Trophoblast cell (in vitro differentiated cells and primary cell): ENCODE measurements around the gene TBC1D5.

Experiments
- DNase-seq, 2 donors: peaks; one replicate each; pipeline ENCODE4 v3.0.0-alpha.2; 2016
- H2AFZ ChIP-seq: 2 replicates; pipeline ENCODE4 v1.6.1; 2013; ENCODE audit warnings: low read length, moderate library complexity, mild to moderate bottlenecking; ENCODE audit not compliant: insufficient read depth, poor library complexity
- H2AK5ac ChIP-seq: 2 replicates; pipeline ENCODE4 v1.6.1; 2013; ENCODE audit warnings: mild to moderate bottlenecking, low read length
- H2BK120ac ChIP-seq: 2 replicates; pipeline ENCODE4 v1.6.1; 2013; ENCODE audit warnings: low read length, mild to moderate bottlenecking, moderate library complexity; ENCODE audit not compliant: insufficient read depth, poor library complexity
- H2BK12ac ChIP-seq: 2 replicates; pipeline ENCODE4 v1.6.1; 2013; ENCODE audit warnings: mild to moderate bottlenecking, low read length, moderate library complexity
- H2BK5ac ChIP-seq: 2 replicates; pipeline ENCODE4 v1.6.1; 2013; ENCODE audit warnings: low read length, low read depth, moderate library complexity, mild to moderate bottlenecking; ENCODE audit not compliant: poor library complexity
- H3K14ac ChIP-seq: 2 replicates; pipeline ENCODE4 v1.6.1; 2013; ENCODE audit warnings: mild to moderate bottlenecking, low read length
- H3K18ac ChIP-seq: 2 replicates; pipeline ENCODE4 v1.6.1; 2013; ENCODE audit warnings: mild to moderate bottlenecking, low read length
- H3K23ac ChIP-seq: 2 replicates; pipeline ENCODE4 v1.6.1; 2013; ENCODE audit warnings: low read length
- H3K27ac ChIP-seq: 2 replicates; pipeline ENCODE4 v1.5.1; 2013; ENCODE audit warnings: low read depth, mild to moderate bottlenecking, inconsistent platforms, low read length, moderate library complexity
- H3K27me3 ChIP-seq: 2 replicates; pipeline ENCODE4 v1.6.1; 2013; ENCODE audit warnings: inconsistent platforms, mild to moderate bottlenecking, low read length, moderate library complexity; ENCODE audit not compliant: insufficient read depth
- H3K36me3 ChIP-seq, 2 experiments: 1 replicate in 1 of 2; 2 replicates in 1 of 2; pipeline ENCODE4 v1.6.1; 2013; ENCODE audit warnings: low read length in 2 of 2, mild to moderate bottlenecking in 2 of 2, moderate library complexity in 1 of 2; ENCODE audit not compliant: insufficient read depth in 2 of 2, control insufficient read depth in 1 of 2
- H3K4ac ChIP-seq: 2 replicates; pipeline ENCODE4 v1.6.1; 2013; ENCODE audit warnings: low read depth, mild to moderate bottlenecking, low read length, moderate library complexity
- H3K4me1 ChIP-seq, 2 experiments: 1 replicate in 1 of 2; 2 replicates in 1 of 2; pipeline ENCODE4 v1.6.1; 2013; ENCODE audit warnings: low read length in 2 of 2, mild to moderate bottlenecking in 2 of 2, moderate library complexity in 1 of 2; ENCODE audit not compliant: insufficient read depth in 2 of 2, control insufficient read depth in 1 of 2
- H3K4me2 ChIP-seq: 2 replicates; pipeline ENCODE4 v1.6.1; 2013; ENCODE audit warnings: inconsistent platforms, mild to moderate bottlenecking, low read length, moderate library complexity
- H3K4me3 ChIP-seq: 2 replicates; pipeline ENCODE4 v1.5.1; 2013; ENCODE audit warnings: mild to moderate bottlenecking, low read depth, low read length, inconsistent platforms
- H3K79me1 ChIP-seq: one replicate; pipeline ENCODE4 v1.6.1; 2013; ENCODE audit warnings: low read length
- H3K79me2 ChIP-seq: 2 replicates; pipeline ENCODE4 v1.6.1; 2013; ENCODE audit warnings: low read length, mild to moderate bottlenecking; ENCODE audit not compliant: control insufficient read depth, insufficient read depth, poor library complexity
- H3K9ac ChIP-seq: 2 replicates; pipeline ENCODE4 v1.6.1; 2013; ENCODE audit warnings: mild to moderate bottlenecking, low read length
- H3K9me3 ChIP-seq: 2 replicates; pipeline ENCODE4 v1.6.1; 2013; ENCODE audit warnings: low read depth, mild to moderate bottlenecking, control low read depth, inconsistent platforms, low read length; ENCODE audit not compliant: insufficient read depth
- H4K12ac ChIP-seq: 2 replicates; pipeline ENCODE4 v1.6.1; 2013; ENCODE audit warnings: low read depth, mild to moderate bottlenecking, low read length, moderate library complexity
- H4K8ac ChIP-seq: 2 replicates; pipeline ENCODE4 v1.6.1; 2013; ENCODE audit warnings: low read depth, mild to moderate bottlenecking, low read length, moderate library complexity
- H4K91ac ChIP-seq: one replicate; pipeline ENCODE4 v1.6.1; 2013; ENCODE audit warnings: low read depth, mild to moderate bottlenecking, low read length, moderate library complexity
- WGBS: extraction: QIAGEN DNeasy Blood & Tissue Kit; methylation state at CpG from one replicate; pipeline ENCODE4 v1.1.7; 2013; ENCODE audit warnings: missing lambda C conversion rate; ENCODE audit not compliant: insufficient read length, insufficient coverage; ENCODE audit errors: extremely low coverage; 5-methylcytosine and 5-hydroxymethylcytosine counted together

TBC1D5 gene

DNA sequence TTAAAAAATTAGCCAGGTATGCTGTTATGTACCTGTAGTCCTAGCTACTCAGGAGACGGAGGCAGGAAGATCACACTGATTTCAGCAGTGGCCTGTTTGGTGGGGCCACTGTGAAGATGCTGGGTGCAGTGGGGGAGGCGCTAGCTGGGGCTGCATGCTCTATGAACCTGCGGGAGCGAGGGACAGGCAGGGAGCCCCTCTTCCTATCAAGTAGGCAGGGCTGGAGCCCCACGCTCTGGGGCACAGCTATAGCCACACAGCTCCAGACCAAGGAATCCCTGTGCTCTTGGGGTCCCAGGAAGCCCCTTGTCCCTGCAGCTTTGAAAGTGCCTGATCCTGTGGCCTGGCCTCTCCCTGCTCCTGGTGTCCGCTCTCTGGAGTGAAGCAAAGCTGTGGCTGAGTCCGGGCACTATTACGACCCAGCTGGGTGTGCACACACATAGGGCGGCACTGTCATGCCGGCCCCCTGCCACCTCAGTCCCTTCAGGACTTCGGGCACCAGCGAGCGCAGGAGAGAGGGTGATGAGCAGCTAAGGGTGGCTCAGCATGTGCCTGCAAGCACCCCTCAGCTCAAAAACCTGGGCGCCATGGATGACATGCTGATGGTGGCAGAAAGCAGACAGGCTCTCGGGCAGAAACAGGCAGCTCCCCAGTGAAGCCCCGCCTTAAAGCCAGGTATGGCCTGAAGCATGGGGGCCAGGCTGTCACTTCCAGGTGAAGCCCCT is 262.6 kb downstream of the TBC1D5 start:
- DNase-seq, result no peak
- H4K8ac ChIP-seq, result no peak overlapping the region
- no peaks in the 10 kb centered on the region for H3K9me3 ChIP-seq
- H3K4me1 ChIP-seq, result no peaks in the 10 kb centered on the region
- H3K36me3 ChIP-seq, result no peaks in the 10 kb centered on the region
- H3K18ac ChIP-seq, result no peak overlapping the region
- no peak overlapping the region for H2BK12ac ChIP-seq
- H3K9ac ChIP-seq, result no peak overlapping the region
- H2AFZ ChIP-seq, result no peak overlapping the region
- H2BK5ac ChIP-seq, result no peak overlapping the region
- H3K79me1 ChIP-seq, result no peaks in the 10 kb centered on the region
- no peak overlapping the region for H3K27ac ChIP-seq
- no peak overlapping the region for H3K14ac ChIP-seq
- H3K4me3 ChIP-seq, result no peak overlapping the region
- no peak overlapping the region for H2BK120ac ChIP-seq
- no peak overlapping the region for H3K23ac ChIP-seq
- H3K4ac ChIP-seq, result no peak overlapping the region
- no peak overlapping the region for H3K4me2 ChIP-seq
- no peaks in the 10 kb centered on the region for H3K79me2 ChIP-seq
- no peak overlapping the region for H4K12ac ChIP-seq
- H2AK5ac ChIP-seq, result no peak overlapping the region
- no peaks in the 10 kb centered on the region for H3K27me3 ChIP-seq
- no peak overlapping the region for H4K91ac ChIP-seq
- WGBS, result no CpG with 5 or more reads among the region's 16 CpGs

GRCh38 chr3:17478673-17479072 is 263.8 kb downstream of the TBC1D5 start:
- no peak overlapping the region for H3K9ac ChIP-seq
- H4K91ac ChIP-seq, result no peak overlapping the region
- H4K12ac ChIP-seq, result no peak overlapping the region
- no peak overlapping the region for H2AK5ac ChIP-seq
- no peaks in the 10 kb centered on the region for H3K79me2 ChIP-seq
- no peak overlapping the region for H4K8ac ChIP-seq
- H2BK5ac ChIP-seq, result no peak overlapping the region
- H2AFZ ChIP-seq, result no peak overlapping the region
- no peak overlapping the region for H3K27ac ChIP-seq
- no peak overlapping the region for H3K4ac ChIP-seq
- H3K4me3 ChIP-seq, result no peak overlapping the region
- H3K4me1 ChIP-seq, result no peaks in the 10 kb centered on the region
- H3K36me3 ChIP-seq, result no peaks in the 10 kb centered on the region
- H3K18ac ChIP-seq, result no peak overlapping the region
- no peaks in the 10 kb centered on the region for H3K79me1 ChIP-seq
- no CpG with 5 or more reads among the region's 2 CpGs for WGBS
- no peak overlapping the region for H2BK12ac ChIP-seq
- H3K9me3 ChIP-seq, result no peaks in the 10 kb centered on the region
- no peaks in the 10 kb centered on the region for H3K27me3 ChIP-seq
- H3K4me2 ChIP-seq, result no peak overlapping the region
- H3K23ac ChIP-seq, result no peak overlapping the region
- H2BK120ac ChIP-seq, result no peak overlapping the region
- H3K14ac ChIP-seq, result no peak overlapping the region
- peak; percentile 46 to 79 for DNase-seq

GRCh38 chr3:17473761-17474160 is 268.7 kb downstream of the TBC1D5 start:
- DNase-seq, result peak in 1 of 2 donors; percentile 28
- no peaks in the 10 kb centered on the region for H3K27me3 ChIP-seq
- no peak overlapping the region for H2BK12ac ChIP-seq
- H2AK5ac ChIP-seq, result no peak overlapping the region
- no peak overlapping the region for H3K9ac ChIP-seq
- no peak overlapping the region for H2AFZ ChIP-seq
- no peak overlapping the region for H3K23ac ChIP-seq
- no peaks in the 10 kb centered on the region for H3K79me2 ChIP-seq
- H4K91ac ChIP-seq, result no peak overlapping the region
- H2BK5ac ChIP-seq, result no peak overlapping the region
- no peak overlapping the region for H3K18ac ChIP-seq
- H4K12ac ChIP-seq, result no peak overlapping the region
- no peak overlapping the region for H3K14ac ChIP-seq
- no peaks in the 10 kb centered on the region for H3K4me1 ChIP-seq
- H3K9me3 ChIP-seq, result no peaks in the 10 kb centered on the region
- H3K4me2 ChIP-seq, result no peak overlapping the region
- no peak overlapping the region for H4K8ac ChIP-seq
- H3K79me1 ChIP-seq, result no peaks in the 10 kb centered on the region
- H3K4me3 ChIP-seq, result no peak overlapping the region
- no peaks in the 10 kb centered on the region for H3K36me3 ChIP-seq
- no peak overlapping the region for H3K27ac ChIP-seq
- H3K4ac ChIP-seq, result no peak overlapping the region
- H2BK120ac ChIP-seq, result no peak overlapping the region

DNA sequence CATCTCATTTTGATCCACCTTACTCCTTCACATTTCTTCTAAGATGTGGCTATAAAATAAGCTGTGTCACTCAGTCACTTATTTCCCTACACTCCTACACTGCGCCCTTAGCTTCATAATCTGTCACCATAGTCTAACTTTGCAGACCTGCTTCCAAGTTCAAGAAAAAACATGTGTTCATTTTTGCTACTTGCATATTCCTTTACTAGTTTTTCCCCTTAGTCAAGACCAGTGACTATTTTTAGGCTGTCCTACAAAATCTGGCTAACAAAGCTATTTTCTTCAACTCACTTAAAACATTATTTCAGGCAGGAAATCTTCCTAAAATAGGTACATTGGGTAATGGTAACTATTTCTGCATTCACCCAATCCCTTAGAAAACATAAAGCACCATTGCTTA is 272.5 kb downstream of the TBC1D5 start:
- H3K4me2 ChIP-seq, result no peak overlapping the region
- H2AK5ac ChIP-seq, result no peak overlapping the region
- H3K18ac ChIP-seq, result no peak overlapping the region
- no peak overlapping the region for H4K8ac ChIP-seq
- H2BK5ac ChIP-seq, result no peak overlapping the region
- no peak overlapping the region for H2AFZ ChIP-seq
- H4K91ac ChIP-seq, result no peak overlapping the region
- no CpG with 5 or more reads among the region's 1 CpG for WGBS
- no peaks in the 10 kb centered on the region for H3K27me3 ChIP-seq
- no peak overlapping the region for H3K27ac ChIP-seq
- no peak overlapping the region for H3K9ac ChIP-seq
- H3K4me1 ChIP-seq, result peaks cover 0 to 3% of the 10 kb centered on the region in 2 experiments
- DNase-seq, result no peak
- no peak overlapping the region for H3K14ac ChIP-seq
- H2BK12ac ChIP-seq, result no peak overlapping the region
- H3K79me1 ChIP-seq, result no peaks in the 10 kb centered on the region
- H3K36me3 ChIP-seq, result no peaks in the 10 kb centered on the region
- no peak overlapping the region for H3K4ac ChIP-seq
- no peak overlapping the region for H3K23ac ChIP-seq
- H2BK120ac ChIP-seq, result no peak overlapping the region
- no peak overlapping the region for H3K4me3 ChIP-seq
- no peaks in the 10 kb centered on the region for H3K9me3 ChIP-seq
- H3K79me2 ChIP-seq, result no peaks in the 10 kb centered on the region
- H4K12ac ChIP-seq, result no peak overlapping the region
